Endothelial cell of umbilical vein (primary cell): Measurements from ENCODE around the gene RAB19. TPM values are rescaled to one million over a fixed set of nuclear protein-coding genes. Genes with fewer than 3 reads are reported as not detected.

Source experiments
- BruUV-seq: library from RNA; stranded (reverse); fragments of 400-500 nt; replicated peaks from 2 replicates; lab custom pipeline; 2021; lab: Mats Ljungman, UMichigan
- CTCF ChIA-PET: fragments of 300-600, 350-600 bp; sonication (Branson Sonifier 250); formaldehyde crosslinking; loops from one replicate; lab custom pipeline; 2021; ENCODE audit warnings: antibody characterized with exemption, inconsistent platforms; lab: Charles Lee
- POLR2A ChIA-PET: fragments of 300-600, 350-600 bp; sonication (Branson Sonifier 250); formaldehyde crosslinking; loops from one replicate; lab custom pipeline; 2021; ENCODE audit warnings: antibody characterized with exemption, inconsistent platforms; lab: Charles Lee
- DNase-seq: peaks from one replicate; pipeline ENCODE4 v3.0.0-alpha.2; 2011; ENCODE audit warnings: low read depth, low spot score
- FAIRE-seq: peaks from 2 replicates; lab custom pipeline; 2011; peaks lifted over from hg19 to GRCh38; lab: Jason Lieb, UNC
- H2AFZ ChIP-seq: 2 replicates; pipeline ENCODE4 v1.6.0; 2012; ENCODE audit warnings: low read depth, low read length, control low read depth, inconsistent platforms
- H3K27ac ChIP-seq: 2 replicates; pipeline ENCODE4 v1.5.1; 2011; ENCODE audit warnings: low read depth, mild to moderate bottlenecking, control low read depth, low read length, moderate library complexity; ENCODE audit not compliant: insufficient read depth
- H3K27me3 ChIP-seq, 2 experiments: 2 replicates each; pipeline versions ENCODE4 v1.6.0 to v1.6.1; 2011; ENCODE audit warnings: low read length in 2 of 2, mixed read lengths in 1 of 2; ENCODE audit not compliant: control insufficient read depth in 2 of 2, insufficient read depth in 2 of 2
- H3K36me3 ChIP-seq, 2 experiments: 2 replicates in 1 of 2; 3 replicates in 1 of 2; pipeline ENCODE4 v1.5.1; 2011; ENCODE audit warnings: low read length in 2 of 2, mild to moderate bottlenecking in 1 of 2, moderate library complexity in 1 of 2; ENCODE audit not compliant: control insufficient read depth in 2 of 2, insufficient read depth in 2 of 2; ENCODE audit errors: extremely low read depth in 1 of 2
- H3K4me1 ChIP-seq: 3 replicates; pipeline ENCODE4 v1.5.1; 2011; ENCODE audit warnings: mild to moderate bottlenecking, low read length; ENCODE audit not compliant: control insufficient read depth, insufficient read depth; ENCODE audit errors: extremely low read depth
- H3K4me2 ChIP-seq: 2 replicates; pipeline ENCODE4 v1.6.1; 2011; ENCODE audit warnings: low read length, control low read depth, mixed read lengths; ENCODE audit not compliant: insufficient read depth
- H3K4me3 ChIP-seq, 3 experiments: fragments of 200-600 bp in 1 of 3; sonication (generic), shearing (Covaris generic) in 1 of 3; replicated peaks in 1 of 3; 2 replicates each; pipeline ENCODE4 v1.5.1; 2011 to 2016; ENCODE audit warnings: control low read depth in 3 of 3, low read length in 3 of 3, mild to moderate bottlenecking in 2 of 3, inconsistent platforms in 1 of 3, low read depth in 1 of 3, moderate library complexity in 1 of 3; ENCODE audit not compliant: insufficient read depth in 1 of 3
- H3K79me2 ChIP-seq: 2 replicates; pipeline ENCODE4 v1.6.0; 2012; ENCODE audit warnings: low read length, inconsistent platforms; ENCODE audit not compliant: control insufficient read depth, insufficient read depth
- H3K9ac ChIP-seq: replicated peaks from 2 replicates; pipeline ENCODE3; 2011; ENCODE audit warnings: low read length, control low read depth; ENCODE audit not compliant: insufficient read depth; ENCODE audit errors: extremely low read depth
- H3K9me1 ChIP-seq: replicated peaks from 3 replicates; pipeline ENCODE4 v1.6.0; 2011; ENCODE audit warnings: mild to moderate bottlenecking, low read length; ENCODE audit not compliant: control insufficient read depth, insufficient read depth; ENCODE audit errors: extremely low read depth
- H3K9me3 ChIP-seq: replicated peaks from 2 replicates; pipeline ENCODE4 v1.5.1; 2012; ENCODE audit warnings: low read length, inconsistent platforms; ENCODE audit not compliant: control insufficient read depth, insufficient read depth
- H4K20me1 ChIP-seq: replicated peaks from 2 replicates; pipeline ENCODE3; 2011; ENCODE audit warnings: mild to moderate bottlenecking, low read length; ENCODE audit not compliant: control insufficient read depth, insufficient read depth; ENCODE audit errors: extremely low read depth
- FOS ChIP-seq: IDR thresholded peaks from 2 replicates; pipeline ENCODE4 v1.6.1; 2011; ENCODE audit warnings: mild to moderate bottlenecking, low read length, moderate library complexity, borderline replicate concordance; ENCODE audit not compliant: insufficient read depth
- GATA2 ChIP-seq: IDR thresholded peaks from 2 replicates; pipeline ENCODE4 v1.7.0; 2011; ENCODE audit warnings: low read depth, mild to moderate bottlenecking, moderate library complexity, mixed read lengths, low read length; ENCODE audit not compliant: insufficient read length, insufficient read depth
- JUN ChIP-seq: IDR thresholded peaks from 2 replicates; pipeline ENCODE4 v1.6.1; 2011; ENCODE audit warnings: borderline replicate concordance, low read depth; ENCODE audit not compliant: insufficient read length, insufficient read depth
- MYC ChIP-seq: IDR thresholded peaks from one replicate; pipeline ENCODE4 v1.6.1; 2011; ENCODE audit warnings: mild to moderate bottlenecking, low read depth, low read length
- POLR2A ChIP-seq: IDR thresholded peaks from 2 replicates; pipeline ENCODE4 v1.6.1; 2012; ENCODE audit warnings: low read depth, mild to moderate bottlenecking, control low read depth, low read length
- POLR2AphosphoS5 ChIP-seq: IDR thresholded peaks from 2 replicates; pipeline ENCODE4 v1.6.1; 2012; ENCODE audit warnings: low read depth, mild to moderate bottlenecking, control low read depth, low read length, moderate library complexity; ENCODE audit not compliant: insufficient read depth
- dilution Hi-C: fragments of 300-500 bp; cut with MboI; formaldehyde crosslinking; loops from one replicate; pipeline ENCODE4 v1.15.0; 2019; ENCODE audit warnings: low sequenced_read_pairs; ENCODE audit not compliant: extremely low pct_ligation_motif_present
- intact Hi-C: fragments of 100-400 bp; cut with micrococcal nuclease; formaldehyde crosslinking; loops from one replicate; pipeline ENCODE4 v1.10.0; 2022
- polyA plus RNA-seq, 4 experiments: library from polyadenylated mRNA; depleted of rRNA in 3 of 4; stranded (reverse) in 3 of 4; unstranded in 1 of 4; fragments of >200 nt; gene quantifications; 2 replicates each; pipeline versions ENCODE4 v1.2.1 to v1.2.3, GENCODE V29; 2011 to 2012; ENCODE audit warnings: missing spikeins in 1 of 4
- total RNA-seq: library from RNA; stranded (reverse); gene quantifications from 2 replicates; pipeline ENCODE4 v1.2.3, GENCODE V29; 2021
- TF ChIP-seq, protein P1 (sequence below), 2 donors: IDR thresholded peaks; 1 replicate in 1 of 2; 2 replicates in 1 of 2; pipeline ENCODE4 v1.5.1; 2011; ENCODE audit warnings: low read length in 2 of 2, mild to moderate bottlenecking in 2 of 2, moderate library complexity in 2 of 2, control low read depth in 1 of 2, inconsistent platforms in 1 of 2, low read depth in 1 of 2; ENCODE audit not compliant: insufficient read depth in 1 of 2; ENCODE audit errors: extremely low read depth in 1 of 2
- TF ChIP-seq, protein P2 (sequence below): IDR thresholded peaks from 2 replicates; pipeline ENCODE4 v1.6.1; 2011; ENCODE audit not compliant: insufficient read depth, insufficient read length

The RAB19 gene
- total and polyA plus RNA-seq, 2 donors (not counting 3 experiments of a cell fraction or from before 2014, with no cell fraction given), result not detected

DNA sequence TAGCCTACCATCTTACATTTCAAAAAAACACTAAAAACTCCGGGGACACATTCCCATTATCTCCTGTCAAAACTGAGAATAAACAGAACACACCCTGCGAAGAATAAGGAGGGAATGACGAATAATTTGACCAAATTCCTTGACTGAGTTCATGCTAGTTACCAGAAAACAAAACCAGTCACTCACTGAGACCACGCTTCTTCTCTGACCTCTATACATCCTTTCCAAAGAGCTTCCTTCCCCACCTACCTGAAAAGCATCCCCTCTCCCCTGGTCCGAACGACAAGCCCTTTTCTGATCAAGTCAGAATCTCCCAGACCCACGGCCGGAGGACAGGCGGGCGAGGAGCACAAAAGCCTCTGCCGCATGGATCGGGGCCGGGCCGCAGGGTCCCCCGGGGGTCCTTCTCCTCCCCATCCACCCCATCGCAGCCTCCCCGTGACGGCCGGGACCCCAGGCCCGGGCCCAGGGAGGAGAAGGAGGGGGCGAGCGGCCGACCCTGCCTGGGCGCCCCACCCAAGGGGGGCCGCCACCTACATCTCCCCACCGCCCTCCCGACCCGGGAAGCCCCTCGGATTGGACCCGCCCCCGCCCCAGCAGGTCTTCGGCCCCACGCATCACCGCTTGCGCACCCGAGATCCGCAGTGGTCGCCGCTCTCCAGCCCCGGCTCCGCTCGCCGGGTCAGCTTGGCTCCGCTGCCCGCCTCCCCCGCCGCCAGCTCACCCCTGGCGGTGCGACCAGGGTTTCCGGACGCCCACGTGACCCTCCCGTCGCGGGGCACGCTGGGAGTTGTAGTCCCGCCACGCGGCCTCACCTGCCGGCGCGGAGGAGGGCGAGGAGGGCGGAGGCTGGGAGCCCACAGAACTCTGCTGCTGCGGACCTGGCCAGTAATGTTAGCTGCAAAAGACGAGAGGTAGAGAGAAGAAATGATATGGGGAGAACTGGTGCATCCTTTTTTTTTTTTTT lies 5.8 kb upstream of the RAB19 start, which contains the start of gene SLC37A3:
Gene SLC37A3 (minus strand): TSS at position 747 of the 967 bp plus-strand sequence. CDS start 16,004 bp downstream, outside the sequence.
- TF ChIP-seq POLR2A, result peak; percentile 82
- peak; percentile 28 for TF ChIP-seq MYC
- TF ChIP-seq, protein P1, sequence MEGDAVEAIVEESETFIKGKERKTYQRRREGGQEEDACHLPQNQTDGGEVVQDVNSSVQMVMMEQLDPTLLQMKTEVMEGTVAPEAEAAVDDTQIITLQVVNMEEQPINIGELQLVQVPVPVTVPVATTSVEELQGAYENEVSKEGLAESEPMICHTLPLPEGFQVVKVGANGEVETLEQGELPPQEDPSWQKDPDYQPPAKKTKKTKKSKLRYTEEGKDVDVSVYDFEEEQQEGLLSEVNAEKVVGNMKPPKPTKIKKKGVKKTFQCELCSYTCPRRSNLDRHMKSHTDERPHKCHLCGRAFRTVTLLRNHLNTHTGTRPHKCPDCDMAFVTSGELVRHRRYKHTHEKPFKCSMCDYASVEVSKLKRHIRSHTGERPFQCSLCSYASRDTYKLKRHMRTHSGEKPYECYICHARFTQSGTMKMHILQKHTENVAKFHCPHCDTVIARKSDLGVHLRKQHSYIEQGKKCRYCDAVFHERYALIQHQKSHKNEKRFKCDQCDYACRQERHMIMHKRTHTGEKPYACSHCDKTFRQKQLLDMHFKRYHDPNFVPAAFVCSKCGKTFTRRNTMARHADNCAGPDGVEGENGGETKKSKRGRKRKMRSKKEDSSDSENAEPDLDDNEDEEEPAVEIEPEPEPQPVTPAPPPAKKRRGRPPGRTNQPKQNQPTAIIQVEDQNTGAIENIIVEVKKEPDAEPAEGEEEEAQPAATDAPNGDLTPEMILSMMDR (IDR thresholded peaks at IDR 0.05; ENCODE audit: extremely low read depth in 1 of 2, insufficient read depth in 1 of 2, low read depth in 1 of 2, low read length in 2 of 2), result no peak
- no peak for TF ChIP-seq GATA2
- TF ChIP-seq FOS, result no peak
- TF ChIP-seq JUN, result no peak
- peak; percentile 72 for TF ChIP-seq POLR2AphosphoS5
- TF ChIP-seq, protein P2, sequence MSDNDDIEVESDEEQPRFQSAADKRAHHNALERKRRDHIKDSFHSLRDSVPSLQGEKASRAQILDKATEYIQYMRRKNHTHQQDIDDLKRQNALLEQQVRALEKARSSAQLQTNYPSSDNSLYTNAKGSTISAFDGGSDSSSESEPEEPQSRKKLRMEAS, result peak; percentile 91
- dilution Hi-C loops (no loop called here), intact Hi-C loops (loop anchor here (2.0 to 5.0 kb wide), 4 partner anchors 44 to 223 kb away; partner anchors contain the start of gene MKRN1)
- peaks cover 18% of the 10 kb centered on the region for H3K4me1 ChIP-seq
- peaks cover 5% of the 10 kb centered on the region for H4K20me1 ChIP-seq
- no peaks in the 10 kb centered on the region for H3K36me3 ChIP-seq
- no peaks in the 10 kb centered on the region for H3K9me3 ChIP-seq
- POLR2A ChIA-PET, result no interaction called here
- peak within 1 kb of the TSS; percentile 66 for H2AFZ ChIP-seq
- no TSS peak for BruUV-seq
- H3K27ac ChIP-seq, result peak within 1 kb of the TSS; percentile 60
- FAIRE-seq, result peak; percentile 93
- H3K4me3 ChIP-seq, result peak within 1 kb of the TSS; percentile 68 to 100 (median 86)
- CTCF ChIA-PET, result interaction anchor here (0.6 kb wide), 1 partner anchor 21 kb away, joined by 6 read pairs; no protein-coding TSS in a partner anchor
- H3K4me2 ChIP-seq, result peak within 1 kb of the TSS; percentile 88
- peaks cover 25% of the 10 kb centered on the region for H3K79me2 ChIP-seq
- no peaks in the 10 kb centered on the region for H3K27me3 ChIP-seq
- no peaks in the 10 kb centered on the region for H3K9me1 ChIP-seq
- peak within 1 kb of the TSS; percentile 87 for H3K9ac ChIP-seq
- DNase-seq, result peak; percentile 74
